Esophagus muscularis mucosa (tissue), 3 donors: ENCODE measurements around the gene MCTP2.

ENCODE experiments used
- CTCF ChIP-seq, 3 experiments: fragments of 200-600 bp in 2 of 3; fragments of 450-650 bp in 1 of 3; sonication (generic) in 2 of 3; IDR thresholded peaks; one replicate each; pipeline ENCODE4 v1.5.1; 2017 to 2019; ENCODE audit warnings: antibody characterized with exemption in 3 of 3, mild to moderate bottlenecking in 2 of 3, moderate library complexity in 1 of 3
- POLR2A ChIP-seq: fragments of 450-650 bp; IDR thresholded peaks from one replicate; pipeline ENCODE4 v1.6.1; 2017; ENCODE audit warnings: antibody characterized with exemption, moderate library complexity, mild to moderate bottlenecking, low read depth
- POLR2AphosphoS5 ChIP-seq, 2 donors: sonication (generic); formaldehyde crosslinking; IDR thresholded peaks; one replicate each; pipeline ENCODE4 v1.6.1; 2017; ENCODE audit warnings: antibody characterized with exemption in 2 of 2

DNA sequence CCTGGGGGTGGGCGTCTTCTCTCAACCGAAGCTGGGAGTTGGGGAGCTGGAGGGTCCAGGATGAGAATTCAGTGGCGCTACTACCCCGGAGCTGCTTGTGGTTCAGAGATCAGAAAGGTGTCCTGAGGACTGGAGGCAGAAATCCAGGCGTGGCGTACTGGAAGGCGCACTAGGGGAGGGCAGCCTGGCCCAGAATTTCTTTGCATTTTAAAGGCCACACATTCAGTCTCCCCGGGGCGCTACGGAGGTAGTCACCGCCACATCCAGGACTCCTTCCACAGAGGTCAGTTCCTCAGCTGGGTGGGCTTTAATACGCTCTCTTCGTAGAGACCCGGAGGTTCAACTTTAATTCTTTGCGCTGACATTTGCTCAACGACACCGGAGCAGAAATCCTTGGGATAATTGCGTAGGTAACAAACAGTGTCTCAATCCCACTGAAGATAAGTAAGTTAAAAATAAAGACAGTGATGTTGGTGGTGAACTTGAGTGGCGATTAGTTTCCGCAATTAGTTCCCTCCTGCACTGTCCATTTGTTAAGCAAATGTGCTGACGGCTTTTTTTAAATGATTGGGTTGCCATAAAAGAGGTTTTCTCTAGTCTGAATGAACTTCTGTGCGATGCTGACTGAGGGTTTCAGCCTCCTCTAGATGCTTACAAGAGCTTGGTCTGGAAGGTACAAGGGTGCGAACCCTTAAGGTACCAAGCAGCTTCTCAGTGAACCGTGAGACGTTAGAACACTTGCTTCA lies 535 bp downstream of the MCTP2 start:
- TF ChIP-seq CTCF (IDR thresholded peaks at IDR 0.05) (no peak), POLR2A (no peak), POLR2AphosphoS5 (IDR thresholded peaks at IDR 0.05) (no peak)
